ENCODE results near the gene NR3C2. TPM values are rescaled to one million over a fixed set of nuclear protein-coding genes. Genes with fewer than 3 reads are reported as not detected.
"Not testable (repeated sequence)": the region's sequence is repeated elsewhere in the genome, so short reads cannot be mapped to it uniquely, and the experiment has no call there.

Gene NR3C2
- total RNA-seq, 2 experiments from 2014 or later, result 5.3 to 6.1 TPM

DNA sequence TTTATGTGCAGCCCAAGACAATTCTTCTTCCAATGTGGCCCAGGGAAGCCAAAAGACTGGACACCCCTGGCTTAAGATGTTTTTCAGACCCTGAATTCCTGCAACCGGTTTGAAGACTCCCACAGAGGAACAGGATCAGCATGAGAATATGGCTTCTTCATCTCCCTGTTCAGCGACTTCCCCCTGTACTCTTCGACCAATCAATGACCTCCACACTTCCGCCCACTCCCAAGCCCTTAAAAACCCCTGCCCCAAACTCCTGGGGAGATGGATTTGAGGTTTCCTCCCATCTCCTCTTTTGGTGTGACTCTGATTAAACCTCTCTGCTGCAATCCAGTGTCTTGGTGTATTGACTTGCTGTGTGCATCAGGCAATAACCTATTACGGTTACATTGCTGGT lies 344.4 kb downstream of the NR3C2 start:
- Mint-ChIP-seq H3K9me3 (no peaks in the 10 kb centered on the region), H3K36me3 (ENCODE audit: low read depth) (peaks cover 19% of the 10 kb centered on the region), H3K4me3 (no peak overlapping the region), H3K27ac (no peak overlapping the region), H3K4me1 (ENCODE audit: low read depth) (peaks cover 13% of the 10 kb centered on the region), H3K27me3 (ENCODE audit: low read depth) (no peaks in the 10 kb centered on the region)
- CTCF ChIA-PET, result no interaction called here
- intact Hi-C loops (cut with micrococcal nuclease), result no loop called here
- DNase-seq, result no peak

DNA sequence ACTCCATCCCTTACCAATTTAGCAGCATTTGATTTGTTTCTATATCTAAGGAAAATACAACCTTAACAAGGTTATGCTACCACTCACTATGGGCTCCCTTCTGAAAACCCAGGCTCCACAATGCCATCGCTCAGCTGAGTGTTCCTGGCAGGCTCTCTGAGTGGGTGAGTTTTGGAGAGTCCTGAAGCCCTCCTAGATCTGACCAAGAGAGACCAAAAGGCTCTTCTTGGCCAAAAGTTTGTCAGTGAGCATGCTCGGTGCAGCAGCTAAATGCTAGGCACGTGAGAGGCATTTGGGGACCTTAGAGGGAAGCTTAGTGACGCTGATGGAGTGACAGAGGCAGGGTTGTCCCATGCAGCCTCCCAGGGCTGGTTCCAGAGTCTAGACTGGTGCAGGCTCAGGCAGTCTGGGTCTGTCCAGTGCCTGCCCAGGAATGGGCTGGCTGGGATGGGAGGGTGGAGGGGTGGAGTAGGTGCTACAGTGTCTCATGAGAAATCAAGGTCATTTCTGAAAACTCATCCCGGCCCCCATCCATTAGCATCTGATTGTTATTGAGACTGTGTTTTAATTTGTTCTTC lies 346.8 kb downstream of the NR3C2 start:
- Mint-ChIP-seq H3K27me3 (ENCODE audit: low read depth) (no peaks in the 10 kb centered on the region), H3K4me3 (no peak overlapping the region), H3K4me1 (ENCODE audit: low read depth) (peaks cover 5% of the 10 kb centered on the region), H3K36me3 (ENCODE audit: low read depth) (peaks cover 18% of the 10 kb centered on the region), H3K27ac (no peak overlapping the region), H3K9me3 (no peaks in the 10 kb centered on the region)
- no peak for DNase-seq
- intact Hi-C loops (cut with micrococcal nuclease), result no loop called here
- CTCF ChIA-PET, result no interaction called here

DNA sequence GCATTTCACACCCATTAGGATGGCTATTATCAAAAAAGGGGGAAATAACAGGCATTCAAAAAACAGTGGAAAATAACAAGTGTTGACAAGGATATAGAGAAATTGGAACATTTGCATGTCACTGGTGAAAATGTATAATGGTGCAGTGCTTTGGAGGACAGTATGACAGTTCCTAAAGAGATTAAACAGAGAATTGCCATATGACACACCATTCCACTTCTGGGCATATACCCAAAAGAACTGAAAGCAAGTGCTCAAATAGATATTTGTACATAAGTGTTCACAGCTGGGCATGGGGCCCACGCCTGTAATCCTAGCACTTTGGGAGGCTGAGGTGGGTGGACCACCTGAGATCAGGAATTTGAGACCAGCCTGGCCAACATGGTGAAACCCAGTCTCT lies 348.1 kb downstream of the NR3C2 start:
- DNase-seq, result no peak
- peaks cover 5% of the 10 kb centered on the region for H3K4me1 Mint-ChIP-seq (ENCODE audit: low read depth)
- H3K4me3 Mint-ChIP-seq, result no peak overlapping the region
- H3K36me3 Mint-ChIP-seq (ENCODE audit: low read depth), result peaks cover 20% of the 10 kb centered on the region
- H3K9me3 Mint-ChIP-seq, result no peaks in the 10 kb centered on the region
- H3K27ac Mint-ChIP-seq, result no peak overlapping the region
- intact Hi-C loops (cut with micrococcal nuclease), result no loop called here
- CTCF ChIA-PET, result no interaction called here
- H3K27me3 Mint-ChIP-seq (ENCODE audit: low read depth), result no peaks in the 10 kb centered on the region

DNA sequence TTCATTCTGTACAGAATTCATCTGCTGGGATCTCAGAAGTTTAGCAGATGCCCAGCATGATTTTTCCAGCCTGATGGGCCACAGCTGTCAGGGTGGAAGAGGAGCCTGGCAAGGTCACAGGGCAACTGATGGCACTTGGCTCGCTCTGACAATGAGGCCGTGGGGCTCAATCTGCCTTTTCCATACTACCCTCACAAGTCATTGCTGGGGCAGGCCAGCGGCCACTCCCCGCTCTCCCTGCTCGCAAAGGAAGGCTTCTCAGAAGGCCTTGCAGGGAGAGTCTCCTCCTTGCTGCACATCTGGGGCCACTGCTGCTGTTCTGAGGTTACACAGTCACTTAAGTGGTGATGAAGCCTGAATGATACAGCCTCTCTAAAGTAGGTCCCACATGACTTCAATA lies 349.1 kb downstream of the NR3C2 start:
- H3K27me3 Mint-ChIP-seq (ENCODE audit: low read depth), result no peaks in the 10 kb centered on the region
- H3K4me3 Mint-ChIP-seq, result no peak overlapping the region
- no peaks in the 10 kb centered on the region for H3K9me3 Mint-ChIP-seq
- no peak overlapping the region for H3K27ac Mint-ChIP-seq
- H3K36me3 Mint-ChIP-seq (ENCODE audit: low read depth), result peaks cover 21% of the 10 kb centered on the region
- peaks cover 5% of the 10 kb centered on the region for H3K4me1 Mint-ChIP-seq (ENCODE audit: low read depth)
- DNase-seq, result no peak
- CTCF ChIA-PET, result no interaction called here
- intact Hi-C loops (cut with micrococcal nuclease), result no loop called here

DNA sequence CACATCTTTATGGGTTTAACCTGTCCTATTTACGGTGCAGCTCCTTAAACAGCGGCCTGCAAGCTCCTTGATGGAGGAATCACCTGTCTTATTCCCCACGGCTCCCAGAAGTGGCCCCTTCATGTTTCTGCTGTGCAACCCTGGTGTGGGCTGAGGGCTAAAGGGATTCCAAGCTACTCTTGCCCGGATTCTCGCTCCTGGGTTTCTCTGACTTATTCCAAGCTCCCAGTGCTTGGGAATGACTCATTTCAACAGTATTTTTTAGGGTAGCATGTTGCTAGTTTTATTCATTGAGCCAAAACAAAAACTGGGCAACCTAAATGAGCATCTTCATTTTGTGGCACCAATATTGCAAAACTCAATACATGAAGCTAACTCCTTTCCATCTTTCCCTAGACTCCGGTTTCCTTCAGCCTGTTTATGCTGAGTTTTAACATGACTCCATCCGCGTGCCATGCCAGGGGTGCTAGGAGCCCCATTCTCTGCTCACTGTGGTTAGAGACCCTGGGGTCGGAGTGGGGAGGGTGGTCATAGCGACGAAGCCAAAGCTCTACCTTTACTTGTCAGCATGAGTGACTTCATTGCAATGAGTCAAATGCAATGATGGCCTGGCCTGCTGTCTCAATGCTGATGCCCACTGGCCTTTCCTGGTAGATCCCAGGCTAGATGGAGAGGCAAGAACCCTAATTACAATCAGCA lies 349.7 kb downstream of the NR3C2 start:
- Mint-ChIP-seq H3K27me3 (ENCODE audit: low read depth) (no peaks in the 10 kb centered on the region), H3K4me1 (ENCODE audit: low read depth) (peaks cover 3% of the 10 kb centered on the region), H3K4me3 (no peak overlapping the region), H3K27ac (no peak overlapping the region), H3K36me3 (ENCODE audit: low read depth) (peaks cover 18% of the 10 kb centered on the region), H3K9me3 (peaks cover 4% of the 10 kb centered on the region)
- CTCF ChIA-PET, result no interaction called here
- DNase-seq, result no peak
- intact Hi-C loops (cut with micrococcal nuclease), result no loop called here

DNA sequence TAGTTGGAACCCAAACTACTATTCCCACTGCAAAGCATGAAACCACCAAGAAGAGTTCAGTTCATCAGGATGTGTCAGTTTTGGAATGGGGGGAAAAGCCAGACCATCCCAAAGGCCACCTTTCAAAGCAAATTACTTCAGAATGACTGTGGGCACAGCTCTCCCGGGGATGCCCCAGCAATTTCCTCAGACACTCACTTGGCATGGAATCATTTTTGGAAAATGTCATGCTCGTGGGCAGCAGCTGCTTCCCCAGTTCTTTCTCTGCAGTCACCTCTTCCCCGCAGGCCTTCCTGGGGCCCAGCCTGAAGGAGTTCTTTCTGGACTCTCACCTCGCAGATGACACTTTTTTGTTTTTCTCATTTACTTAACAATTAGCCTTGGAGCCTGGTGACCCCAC lies 350.3 kb downstream of the NR3C2 start:
- H3K4me3 Mint-ChIP-seq, result no peak overlapping the region
- H3K9me3 Mint-ChIP-seq, result peaks cover 4% of the 10 kb centered on the region
- CTCF ChIA-PET, result no interaction called here
- peaks cover 20% of the 10 kb centered on the region for H3K36me3 Mint-ChIP-seq (ENCODE audit: low read depth)
- peaks cover 7% of the 10 kb centered on the region for H3K4me1 Mint-ChIP-seq (ENCODE audit: low read depth)
- no peaks in the 10 kb centered on the region for H3K27me3 Mint-ChIP-seq (ENCODE audit: low read depth)
- intact Hi-C loops (cut with micrococcal nuclease), result no loop called here
- DNase-seq, result no peak
- H3K27ac Mint-ChIP-seq, result no peak overlapping the region

DNA sequence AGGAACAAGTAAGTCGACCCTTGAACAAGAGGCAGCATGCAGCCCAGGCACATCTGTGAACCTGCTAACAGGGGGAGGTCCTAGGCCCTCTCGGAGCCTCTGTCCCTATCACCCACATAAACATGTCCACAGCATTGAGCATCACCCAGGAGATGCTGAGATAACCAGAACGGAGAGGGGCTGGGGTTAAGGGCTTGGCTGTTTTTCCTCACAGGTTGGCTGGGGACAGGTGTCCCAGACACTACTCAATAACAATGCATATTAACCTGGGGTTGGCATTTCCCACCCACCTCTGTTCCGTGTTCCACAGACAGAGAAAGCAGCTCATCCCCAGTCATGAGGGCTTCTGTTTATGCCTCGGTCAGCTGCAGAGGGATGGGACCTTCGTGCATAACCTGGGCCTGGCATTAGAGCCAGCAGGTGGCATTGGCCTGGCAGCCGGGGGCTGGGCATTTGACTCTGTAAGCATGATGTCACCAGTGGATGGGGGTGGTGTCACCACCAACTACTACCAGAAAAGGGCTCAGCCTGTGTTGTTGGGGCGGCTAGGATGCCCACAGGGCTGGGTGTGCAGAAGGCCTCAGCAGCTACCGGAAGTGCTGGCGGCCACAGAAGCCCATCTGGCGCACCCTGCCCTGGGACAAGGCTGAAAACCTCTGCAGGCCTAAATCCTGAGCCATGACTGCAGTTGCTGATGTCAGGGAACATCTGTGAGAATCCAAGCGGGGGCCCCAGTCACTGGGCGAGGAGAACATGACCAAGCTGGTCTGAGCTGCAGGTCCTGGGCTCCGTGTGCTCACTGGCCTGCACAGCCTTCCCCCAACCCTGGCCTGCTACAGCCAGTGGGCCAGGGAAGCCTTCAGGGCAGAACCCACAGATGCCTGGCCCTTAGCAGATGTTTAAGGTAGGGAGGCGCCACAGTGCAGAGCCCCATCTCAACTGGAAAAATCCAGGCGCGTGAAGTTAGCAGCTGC lies 351.4 kb downstream of the NR3C2 start:
- Mint-ChIP-seq H3K9me3 (peaks cover 4% of the 10 kb centered on the region), H3K27ac (no peak overlapping the region), H3K27me3 (ENCODE audit: low read depth) (no peaks in the 10 kb centered on the region), H3K4me3 (no peak overlapping the region), H3K36me3 (ENCODE audit: low read depth) (peaks cover 23% of the 10 kb centered on the region), H3K4me1 (ENCODE audit: low read depth) (peaks cover 10% of the 10 kb centered on the region)
- intact Hi-C loops (cut with micrococcal nuclease), result no loop called here
- CTCF ChIA-PET, result no interaction called here
- no peak for DNase-seq

DNA sequence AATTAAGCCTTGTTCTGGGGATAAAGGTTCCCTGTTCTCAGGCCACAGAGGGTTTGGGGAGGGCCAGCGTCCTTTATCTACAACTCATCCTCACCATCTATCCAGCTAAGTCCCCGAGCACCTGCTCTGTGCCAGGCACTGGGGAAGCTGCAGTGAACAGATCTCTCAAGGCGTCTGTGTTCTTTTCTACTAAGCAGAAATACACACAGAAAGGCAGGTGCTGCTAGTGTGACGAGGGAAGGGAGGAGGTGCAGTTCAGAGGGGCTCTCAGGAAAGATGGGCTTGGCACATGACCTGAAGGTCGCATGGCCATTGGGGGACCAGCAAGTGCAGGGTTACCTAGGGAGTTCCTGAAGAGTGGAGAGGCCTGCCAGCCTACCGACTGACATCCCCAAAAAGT lies 352.2 kb downstream of the NR3C2 start:
- CTCF ChIA-PET, result no interaction called here
- DNase-seq, result no peak
- Mint-ChIP-seq H3K9me3 (peaks cover 4% of the 10 kb centered on the region), H3K27ac (no peak overlapping the region), H3K27me3 (ENCODE audit: low read depth) (no peaks in the 10 kb centered on the region), H3K4me1 (ENCODE audit: low read depth) (peaks cover 11% of the 10 kb centered on the region), H3K36me3 (ENCODE audit: low read depth) (peaks cover 26% of the 10 kb centered on the region), H3K4me3 (no peak overlapping the region)
- intact Hi-C loops (cut with micrococcal nuclease), result no loop called here

DNA sequence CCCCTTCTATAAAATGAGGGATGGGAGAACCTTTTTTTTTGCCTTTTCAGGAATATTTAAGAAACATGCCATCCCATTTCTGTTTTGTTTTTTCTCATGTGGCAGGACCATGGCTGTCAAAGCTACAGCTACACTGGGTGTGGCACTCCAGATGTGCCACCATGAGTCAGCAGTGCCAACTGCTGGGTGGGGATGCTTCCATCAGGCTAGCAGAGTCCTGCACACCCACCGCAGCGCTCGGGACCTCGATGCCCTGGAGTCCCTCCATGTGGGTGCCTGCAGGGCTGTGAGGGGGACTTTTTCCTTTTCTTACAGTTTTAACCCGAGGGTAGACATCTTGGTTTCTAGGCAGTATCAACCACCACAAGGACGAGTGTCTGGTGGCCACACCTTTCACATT lies 352.6 kb downstream of the NR3C2 start:
- peaks cover 26% of the 10 kb centered on the region for H3K36me3 Mint-ChIP-seq (ENCODE audit: low read depth)
- intact Hi-C loops (cut with micrococcal nuclease), result no loop called here
- DNase-seq, result no peak
- no peak overlapping the region for H3K4me3 Mint-ChIP-seq
- H3K4me1 Mint-ChIP-seq (ENCODE audit: low read depth), result peaks cover 12% of the 10 kb centered on the region
- H3K9me3 Mint-ChIP-seq, result peaks cover 8% of the 10 kb centered on the region
- no peaks in the 10 kb centered on the region for H3K27me3 Mint-ChIP-seq (ENCODE audit: low read depth)
- CTCF ChIA-PET, result no interaction called here
- H3K27ac Mint-ChIP-seq, result no peak overlapping the region

DNA sequence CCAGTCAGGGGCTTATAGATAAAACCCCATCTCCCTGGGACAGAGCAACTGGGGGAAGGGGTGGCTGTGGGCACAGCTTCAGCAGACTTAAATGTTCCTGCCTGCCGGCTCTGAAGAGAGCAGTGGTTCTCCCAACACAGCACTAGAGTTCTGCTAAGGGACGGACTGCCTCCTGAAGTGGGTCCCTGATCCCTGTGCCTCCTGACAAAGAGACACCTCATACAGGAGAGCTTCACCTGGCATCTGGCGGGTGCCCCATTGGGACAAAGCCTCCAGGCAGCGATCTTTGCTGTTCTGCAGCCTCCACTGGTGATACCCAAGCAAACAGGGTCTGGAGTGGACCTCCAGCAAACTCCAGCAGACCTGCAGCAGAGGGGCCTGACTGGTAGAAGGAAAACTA lies 359.1 kb downstream of the NR3C2 start:
- intact Hi-C loops (cut with micrococcal nuclease); H3K27ac Mint-ChIP-seq; H3K4me3 Mint-ChIP-seq; DNase-seq; CTCF ChIA-PET; H3K27me3 Mint-ChIP-seq (ENCODE audit: low read depth): not testable (repeated sequence)
- Mint-ChIP-seq H3K4me1 (ENCODE audit: low read depth) (peaks cover 10% of the 10 kb centered on the region), H3K9me3 (peaks cover 19% of the 10 kb centered on the region), H3K36me3 (ENCODE audit: low read depth) (peaks cover 49% of the 10 kb centered on the region)

DNA sequence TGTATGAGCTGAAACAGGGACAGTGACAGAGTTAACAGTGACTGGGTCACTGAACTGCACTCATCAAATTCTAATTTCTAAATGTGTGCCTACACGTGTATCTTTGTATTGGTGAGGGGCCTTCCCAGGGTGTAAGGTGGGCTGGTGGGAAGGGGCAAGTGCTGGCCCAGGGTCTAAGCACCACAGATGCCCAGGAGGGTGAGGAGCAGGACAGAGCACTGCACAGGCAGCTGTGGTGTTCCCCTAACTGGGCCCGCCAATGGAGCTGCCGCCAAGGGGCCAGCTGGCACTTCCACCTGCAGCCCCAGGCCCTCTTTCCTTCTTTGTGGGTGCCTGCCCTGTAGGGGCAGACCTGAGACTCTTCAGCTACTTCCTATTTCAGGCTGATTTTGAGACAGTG lies 360.5 kb downstream of the NR3C2 start:
- peaks cover 4% of the 10 kb centered on the region for H3K4me1 Mint-ChIP-seq (ENCODE audit: low read depth)
- no peaks in the 10 kb centered on the region for H3K27me3 Mint-ChIP-seq (ENCODE audit: low read depth)
- DNase-seq, result no peak
- no peak overlapping the region for H3K27ac Mint-ChIP-seq
- H3K36me3 Mint-ChIP-seq (ENCODE audit: low read depth), result peaks cover 55% of the 10 kb centered on the region
- H3K9me3 Mint-ChIP-seq, result peaks cover 21% of the 10 kb centered on the region
- intact Hi-C loops (cut with micrococcal nuclease), result no loop called here
- CTCF ChIA-PET, result no interaction called here
- no peak overlapping the region for H3K4me3 Mint-ChIP-seq

DNA sequence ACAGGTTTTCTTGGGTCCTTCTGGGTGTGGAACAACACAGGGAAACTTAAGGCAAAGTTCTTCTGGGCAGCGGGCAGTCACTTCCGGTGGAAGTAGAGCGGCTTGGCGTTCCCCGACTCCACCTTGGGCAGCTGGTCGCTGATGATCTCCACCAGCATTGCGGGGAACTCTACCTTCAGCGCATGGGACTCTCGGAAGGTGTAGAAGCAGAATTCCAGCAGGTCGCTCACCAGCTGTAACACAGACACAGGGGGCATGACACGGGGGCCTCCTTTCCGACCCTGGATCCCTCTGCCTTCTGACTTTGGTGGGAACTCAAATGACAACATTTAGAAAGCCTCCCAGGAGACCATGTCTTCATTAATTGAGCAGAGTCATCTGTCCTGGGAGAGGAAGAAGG lies 360.9 kb downstream of the NR3C2 start:
- H3K36me3 Mint-ChIP-seq (ENCODE audit: low read depth), result peaks cover 59% of the 10 kb centered on the region
- CTCF ChIA-PET, result no interaction called here
- no peak overlapping the region for H3K4me3 Mint-ChIP-seq
- DNase-seq, result no peak
- no peaks in the 10 kb centered on the region for H3K27me3 Mint-ChIP-seq (ENCODE audit: low read depth)
- intact Hi-C loops (cut with micrococcal nuclease), result no loop called here
- peaks cover 25% of the 10 kb centered on the region for H3K9me3 Mint-ChIP-seq
- no peak overlapping the region for H3K27ac Mint-ChIP-seq
- peaks cover 2% of the 10 kb centered on the region for H3K4me1 Mint-ChIP-seq (ENCODE audit: low read depth)

DNA sequence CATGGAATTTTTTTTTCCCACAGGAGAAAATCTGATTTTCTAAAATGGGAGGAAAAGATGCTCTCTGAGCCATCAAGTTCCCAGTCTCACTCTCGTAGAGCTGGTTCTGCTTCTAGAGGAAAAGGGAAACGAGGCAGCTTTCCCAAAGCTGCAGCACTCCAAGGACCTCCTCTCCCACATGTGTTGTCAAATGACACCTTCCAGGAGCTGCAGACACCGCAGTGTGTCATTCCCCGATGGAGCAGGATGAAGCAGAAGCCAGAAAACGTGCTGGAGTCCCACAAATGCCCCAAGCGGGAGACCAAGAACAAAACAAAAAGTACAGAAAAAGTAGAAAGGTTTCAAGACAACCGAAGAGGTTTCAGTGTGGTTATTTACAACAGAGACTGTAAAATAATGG lies 362.3 kb downstream of the NR3C2 start:
- H3K4me3 Mint-ChIP-seq, result no peak overlapping the region
- no peaks in the 10 kb centered on the region for H3K27me3 Mint-ChIP-seq (ENCODE audit: low read depth)
- no peak overlapping the region for H3K27ac Mint-ChIP-seq
- H3K4me1 Mint-ChIP-seq (ENCODE audit: low read depth), result peaks cover under 1% of the 10 kb centered on the region
- DNase-seq, result no peak
- H3K36me3 Mint-ChIP-seq (ENCODE audit: low read depth), result peaks cover 65% of the 10 kb centered on the region
- intact Hi-C loops (cut with micrococcal nuclease), result no loop called here
- peaks cover 37% of the 10 kb centered on the region for H3K9me3 Mint-ChIP-seq
- CTCF ChIA-PET, result no interaction called here
